Gastrocnemius medialis (tissue), 4 donors: ENCODE results near the gene DHRS12. TPM values are rescaled to one million over a fixed set of nuclear protein-coding genes. Genes with fewer than 3 reads are reported as not detected.

Experiments used
- ATAC-seq, 2 donors: fragments of 150-250 bp; one replicate each; pipeline ENCODE4 v1.9.1; 2016
- DNase-seq, 2 donors: peaks; one replicate each; pipeline ENCODE4 v3.0.0-alpha.2; 2019
- H3K27ac ChIP-seq, 4 donors: fragments of 200-600 bp; sonication (generic); 1 replicate in 1 of 4; 2 replicates in 3 of 4; pipeline ENCODE4 v1.5.1; 2016 to 2018; ENCODE audit warnings: mild to moderate bottlenecking in 2 of 4, moderate library complexity in 1 of 4
- H3K27me3 ChIP-seq, 3 donors: fragments of 200-600 bp; sonication (generic) in 2 of 3; 1 replicate in 1 of 3; 2 replicates in 2 of 3; pipeline versions ENCODE4 v1.5.1 to v1.6.0; 2016 to 2019; ENCODE audit warnings: mild to moderate bottlenecking in 1 of 3, moderate library complexity in 1 of 3
- H3K36me3 ChIP-seq, 2 donors: fragments of 200-600 bp; sonication (generic) in 1 of 2; one replicate each; pipeline ENCODE4 v1.5.1; 2017 to 2018
- H3K4me1 ChIP-seq, 2 donors: fragments of 200-600 bp; sonication (generic) in 1 of 2; one replicate each; pipeline ENCODE4 v1.5.1; 2016 to 2017; ENCODE audit warnings: mild to moderate bottlenecking in 2 of 2
- H3K4me3 ChIP-seq, 4 donors: fragments of 200-600 bp; sonication (generic) in 3 of 4; 1 replicate in 1 of 4; 2 replicates in 3 of 4; pipeline ENCODE4 v1.5.1; 2016 to 2019; ENCODE audit warnings: mild to moderate bottlenecking in 2 of 4
- H3K9me3 ChIP-seq, 3 donors: fragments of 200-600 bp; sonication (generic) in 2 of 3; 1 replicate in 1 of 3; 2 replicates in 2 of 3; pipeline ENCODE4 v1.5.1; 2016 to 2019
- POLR2A ChIP-seq, 2 donors: fragments of 450-650 bp; IDR thresholded peaks; one replicate each; pipeline ENCODE4 v1.6.1; 2017; ENCODE audit warnings: antibody characterized with exemption in 2 of 2, mild to moderate bottlenecking in 2 of 2, moderate library complexity in 2 of 2
- in situ Hi-C, 4 donors: fragments of 200-750 bp; cut with MboI; loops; one replicate each; pipeline versions ENCODE4 v1.15.0 to v1.8.0; 2017; ENCODE audit warnings: low sequenced_read_pairs in 4 of 4
- intact Hi-C: fragments of 100-400 bp; cut with DNase I; formaldehyde crosslinking; loops from one replicate; pipeline ENCODE4 v1.15.1; 2023; ENCODE audit warnings: low total_unique reads
- total RNA-seq, 4 donors: library from RNA; depleted of rRNA; stranded (reverse); fragments of >200 nt; gene quantifications; one replicate each; pipeline versions ENCODE4 v1.1.0 to v1.2.3, GENCODE V29; 2016
- TF ChIP-seq, protein P1 (sequence below), 5 experiments: fragments of 450-650 bp in 3 of 5; fragments of 200-600 bp in 2 of 5; sonication (generic) in 2 of 5; IDR thresholded peaks in 4 of 5; conservative IDR thresholded peaks in 1 of 5; 1 replicate in 4 of 5; 2 replicates in 1 of 5; pipeline ENCODE4 v1.5.1; 2016 to 2019; ENCODE audit warnings: antibody characterized with exemption in 5 of 5, mild to moderate bottlenecking in 3 of 5, moderate library complexity in 3 of 5

DHRS12 gene
- total RNA-seq, 4 donors from 2014 or later, result 1.8 to 6.0 (median 4.7) TPM

DNA sequence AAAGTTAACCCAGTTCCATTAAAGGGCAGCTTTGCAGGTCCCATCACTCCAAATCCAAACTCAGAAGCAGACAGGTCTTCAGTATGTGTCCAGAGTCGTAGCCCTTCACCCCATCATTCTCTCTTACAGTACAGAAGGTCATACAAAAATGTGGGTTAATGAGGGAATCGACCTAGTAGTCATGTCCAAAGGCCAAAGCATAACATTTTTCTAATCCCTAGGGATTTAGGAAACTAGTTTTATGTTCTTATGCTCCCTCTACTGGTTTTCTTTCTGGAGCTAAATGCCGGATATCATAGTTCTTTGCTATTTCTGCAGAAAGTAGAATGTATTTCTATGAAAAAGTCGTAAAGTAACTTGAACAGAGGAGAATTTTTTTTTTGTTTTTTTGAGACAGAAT lies 72.2 kb downstream of the DHRS12 start:
- ATAC-seq, result peak in 1 of 2 donors; percentile 31
- peaks cover 0 to 8% of the 10 kb centered on the region in 2 donors for H3K4me1 ChIP-seq
- intact Hi-C loops (loop anchor here (2.0 kb wide), 1 partner anchor 71 kb away; no protein-coding TSS in a partner anchor), in situ Hi-C loops (no loop called here)
- no peak overlapping the region for H3K4me3 ChIP-seq
- no peak for DNase-seq
- H3K9me3 ChIP-seq, result no peaks in the 10 kb centered on the region
- H3K27me3 ChIP-seq, result no peaks in the 10 kb centered on the region
- TF ChIP-seq, protein P1, sequence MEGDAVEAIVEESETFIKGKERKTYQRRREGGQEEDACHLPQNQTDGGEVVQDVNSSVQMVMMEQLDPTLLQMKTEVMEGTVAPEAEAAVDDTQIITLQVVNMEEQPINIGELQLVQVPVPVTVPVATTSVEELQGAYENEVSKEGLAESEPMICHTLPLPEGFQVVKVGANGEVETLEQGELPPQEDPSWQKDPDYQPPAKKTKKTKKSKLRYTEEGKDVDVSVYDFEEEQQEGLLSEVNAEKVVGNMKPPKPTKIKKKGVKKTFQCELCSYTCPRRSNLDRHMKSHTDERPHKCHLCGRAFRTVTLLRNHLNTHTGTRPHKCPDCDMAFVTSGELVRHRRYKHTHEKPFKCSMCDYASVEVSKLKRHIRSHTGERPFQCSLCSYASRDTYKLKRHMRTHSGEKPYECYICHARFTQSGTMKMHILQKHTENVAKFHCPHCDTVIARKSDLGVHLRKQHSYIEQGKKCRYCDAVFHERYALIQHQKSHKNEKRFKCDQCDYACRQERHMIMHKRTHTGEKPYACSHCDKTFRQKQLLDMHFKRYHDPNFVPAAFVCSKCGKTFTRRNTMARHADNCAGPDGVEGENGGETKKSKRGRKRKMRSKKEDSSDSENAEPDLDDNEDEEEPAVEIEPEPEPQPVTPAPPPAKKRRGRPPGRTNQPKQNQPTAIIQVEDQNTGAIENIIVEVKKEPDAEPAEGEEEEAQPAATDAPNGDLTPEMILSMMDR (IDR thresholded peaks at IDR 0.05 in 4 of 5, conservative IDR thresholded peaks at IDR 0.05 in 1 of 5), result peak in 2 of 5 experiments; percentile 9 to 32
- TF ChIP-seq POLR2A (IDR thresholded peaks at IDR 0.05), result no peak
- no peaks in the 10 kb centered on the region for H3K36me3 ChIP-seq
- peak overlapping the region in 2 of 4 donors; percentile 53 to 62 for H3K27ac ChIP-seq

DNA sequence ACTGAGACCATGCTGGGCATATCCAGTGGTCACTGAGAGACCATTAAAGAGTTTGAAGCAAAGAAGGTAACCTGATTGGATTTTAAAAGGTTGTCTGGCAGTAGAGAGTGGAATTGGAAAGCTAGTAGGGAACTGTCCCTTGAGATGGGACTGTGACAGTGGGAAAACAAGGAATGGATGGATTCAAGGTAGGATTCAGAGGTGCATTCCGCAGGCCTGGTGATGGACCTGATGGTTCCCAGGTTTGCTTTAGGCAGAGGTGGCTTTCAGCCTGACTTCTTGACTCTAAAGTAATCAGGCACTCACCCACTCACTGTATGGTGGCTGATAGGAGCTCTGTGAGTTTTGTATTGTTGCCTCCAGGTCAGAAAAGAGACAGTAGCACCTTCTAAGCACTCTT lies 73.0 kb downstream of the DHRS12 start:
- H3K36me3 ChIP-seq, result no peaks in the 10 kb centered on the region
- intact Hi-C loops (loop anchor here (2.0 kb wide), 1 partner anchor 72 kb away; no protein-coding TSS in a partner anchor), in situ Hi-C loops (no loop called here)
- no peaks in the 10 kb centered on the region for H3K27me3 ChIP-seq
- no peak overlapping the region for H3K4me3 ChIP-seq
- no peaks in the 10 kb centered on the region for H3K9me3 ChIP-seq
- H3K27ac ChIP-seq, result peak overlapping the region; percentile 53 to 69 (median 65)
- H3K4me1 ChIP-seq, result peaks cover 0 to 8% of the 10 kb centered on the region in 2 donors
- no peak for ATAC-seq
- no peak for DNase-seq
- TF ChIP-seq, protein P1 (IDR thresholded peaks at IDR 0.05 in 4 of 5, conservative IDR thresholded peaks at IDR 0.05 in 1 of 5), result no peak
- no peak for TF ChIP-seq POLR2A (IDR thresholded peaks at IDR 0.05)

DNA sequence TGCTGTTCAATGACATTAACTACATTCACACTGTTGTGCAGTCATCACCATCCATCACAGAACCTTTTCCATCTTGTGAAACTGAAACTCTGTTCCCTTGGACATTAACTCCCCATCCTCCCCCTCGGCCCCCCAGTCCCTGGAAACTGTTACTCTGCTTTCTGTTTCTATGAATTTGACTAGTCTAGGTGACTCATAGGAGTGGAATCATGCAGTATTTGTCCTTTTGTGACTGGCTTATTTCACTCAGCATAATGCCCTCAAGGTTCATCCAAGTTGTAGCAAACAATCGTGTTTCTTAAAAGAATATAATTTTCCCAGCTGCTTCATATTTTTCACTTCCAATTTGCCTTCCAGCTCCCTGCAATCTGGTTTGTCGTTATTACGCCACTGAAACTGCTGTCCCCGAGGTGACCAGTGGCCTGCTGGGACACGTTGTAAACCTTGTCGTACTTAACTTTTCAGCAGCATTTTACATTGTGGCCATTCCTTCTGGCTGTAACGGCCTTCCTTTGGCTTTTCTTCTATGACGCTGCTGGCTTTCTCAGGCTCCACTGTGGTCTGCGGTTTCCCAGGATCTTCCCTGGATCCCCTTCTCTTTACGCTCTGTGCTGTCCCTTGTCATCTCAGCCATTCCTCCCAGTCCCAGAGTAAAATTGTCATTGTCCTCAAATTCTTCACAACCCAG lies 74.0 kb downstream of the DHRS12 start:
- H3K4me1 ChIP-seq, result peaks cover 0 to 8% of the 10 kb centered on the region in 2 donors
- peak overlapping the region; percentile 53 to 69 (median 65) for H3K27ac ChIP-seq
- no peaks in the 10 kb centered on the region for H3K27me3 ChIP-seq
- in situ Hi-C loops (no loop called here), intact Hi-C loops (loop anchor here (2.0 kb wide), 1 partner anchor 73 kb away; no protein-coding TSS in a partner anchor)
- peak; percentile 68 to 71 for ATAC-seq
- H3K9me3 ChIP-seq, result no peaks in the 10 kb centered on the region
- H3K4me3 ChIP-seq, result no peak overlapping the region
- TF ChIP-seq POLR2A (IDR thresholded peaks at IDR 0.05), result no peak
- TF ChIP-seq, protein P1 (IDR thresholded peaks at IDR 0.05 in 4 of 5, conservative IDR thresholded peaks at IDR 0.05 in 1 of 5), result no peak
- DNase-seq, result peak in 1 of 2 donors; percentile 41
- no peaks in the 10 kb centered on the region for H3K36me3 ChIP-seq

DNA sequence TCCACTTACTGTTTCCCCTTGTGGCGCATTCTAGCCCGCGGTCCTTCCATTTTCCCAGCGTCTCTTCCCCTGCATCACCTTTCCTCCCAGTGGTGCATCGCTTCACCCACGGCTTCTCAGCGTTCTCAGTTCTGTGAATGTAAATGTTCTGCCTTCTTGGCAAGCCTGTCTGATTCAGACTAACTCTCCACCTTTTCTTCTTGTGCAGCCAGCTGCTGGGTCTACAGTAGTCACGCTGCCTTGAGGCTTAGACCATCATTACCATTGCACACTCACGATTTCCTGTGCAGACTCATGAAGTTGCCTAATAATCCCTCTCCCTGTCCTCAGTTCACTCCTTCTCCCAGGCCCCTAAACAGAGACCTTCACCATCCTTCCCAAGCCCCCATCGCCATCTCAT lies 75.0 kb downstream of the DHRS12 start:
- Histone ChIP-seq H3K4me1 (peaks cover 0 to 8% of the 10 kb centered on the region in 2 donors), H3K27me3 (no peaks in the 10 kb centered on the region), H3K4me3 (no peak overlapping the region), H3K27ac (no peak overlapping the region), H3K36me3 (no peaks in the 10 kb centered on the region), H3K9me3 (no peaks in the 10 kb centered on the region)
- ATAC-seq, result no peak
- no peak for DNase-seq
- intact Hi-C loops (no loop called here), in situ Hi-C loops (no loop called here)
- no peak for TF ChIP-seq POLR2A (IDR thresholded peaks at IDR 0.05)
- TF ChIP-seq, protein P1 (IDR thresholded peaks at IDR 0.05 in 4 of 5, conservative IDR thresholded peaks at IDR 0.05 in 1 of 5), result no peak
